NCI-H2029 (cell line): ENCODE results near the gene C1QTNF3.
"Not testable (repeated sequence)": the region's sequence is repeated elsewhere in the genome, so short reads cannot be mapped to it uniquely, and the experiment has no call there.

Experiments
- DNase-seq: peaks from one replicate; lab custom pipeline; 2025; lab: John Stamatoyannopoulos, UW

The C1QTNF3 gene

GRCh38 chr5:34043099-34043876 lies at the start of gene C1QTNF3:
TSS of gene C1QTNF3 (minus strand) at chr5:34043213. CDS start at chr5:34043125, 88 bp downstream.
- no peak for DNase-seq

GRCh38 chr5:34091039-34091438 lies 48.0 kb upstream of the C1QTNF3 start:
- not testable (repeated sequence) for DNase-seq

GRCh38 chr5:34089802-34090201 lies 46.8 kb upstream of the C1QTNF3 start:
- not testable (repeated sequence) for DNase-seq

GRCh38 chr5:34087728-34088127 lies 44.7 kb upstream of the C1QTNF3 start:
- not testable (repeated sequence) for DNase-seq

- not testable (repeated sequence) for DNase-seq
These were observed 40.9 kb upstream of the C1QTNF3 start for GRCh38 chr5:34083898-34084297.

GRCh38 chr5:34079505-34079904 lies 36.5 kb upstream of the C1QTNF3 start:
- not testable (repeated sequence) for DNase-seq

- DNase-seq: not testable (repeated sequence)
These were observed 34.6 kb upstream of the C1QTNF3 start for GRCh38 chr5:34077636-34078035.

- DNase-seq: not testable (repeated sequence)
These were observed 33.8 kb upstream of the C1QTNF3 start for GRCh38 chr5:34076719-34077364.

- DNase-seq: not testable (repeated sequence)
These were observed 31.5 kb upstream of the C1QTNF3 start for GRCh38 chr5:34074472-34074871.

GRCh38 chr5:34074071-34074470 lies 31.1 kb upstream of the C1QTNF3 start:
- not testable (repeated sequence) for DNase-seq

- DNase-seq: not testable (repeated sequence)
These were observed 27.6 kb upstream of the C1QTNF3 start for GRCh38 chr5:34070626-34071025.

- no peak for DNase-seq
These were observed 21.6 kb upstream of the C1QTNF3 start for GRCh38 chr5:34064656-34065055.

- no peak for DNase-seq
These were observed 19.4 kb upstream of the C1QTNF3 start for GRCh38 chr5:34062419-34062818.

- no peak for DNase-seq
These were observed 19.0 kb upstream of the C1QTNF3 start for GRCh38 chr5:34061993-34062392.

- DNase-seq: no peak
These were observed 17.0 kb upstream of the C1QTNF3 start for GRCh38 chr5:34059977-34060376.

GRCh38 chr5:34058532-34058931 lies 15.5 kb upstream of the C1QTNF3 start:
- DNase-seq: no peak

GRCh38 chr5:34057569-34057968 lies 14.6 kb upstream of the C1QTNF3 start:
- no peak for DNase-seq

- DNase-seq: no peak
These were observed 14.1 kb upstream of the C1QTNF3 start for GRCh38 chr5:34057118-34057517.

GRCh38 chr5:34055667-34056066 lies 12.7 kb upstream of the C1QTNF3 start:
- DNase-seq: no peak

- no peak for DNase-seq
These were observed 11.4 kb upstream of the C1QTNF3 start for GRCh38 chr5:34054400-34054729.

- no peak for DNase-seq
These were observed 10.8 kb upstream of the C1QTNF3 start for GRCh38 chr5:34053571-34054399.

- DNase-seq: no peak
These were observed 10.1 kb upstream of the C1QTNF3 start for GRCh38 chr5:34053133-34053532.
